Thoracic aorta (tissue), 2 donors: Measurements from ENCODE around the gene CELA3A. TPM values are rescaled to one million over a fixed set of nuclear protein-coding genes. Genes with fewer than 3 reads are reported as not detected.

ENCODE experiments used
- ATAC-seq: fragments of 150-250 bp; one replicate; pipeline ENCODE4 v1.8.0; 2017; ENCODE audit warnings: low read depth; ENCODE audit not compliant: insufficient number of reproducible peaks, low FRiP score
- DNase-seq: peaks from one replicate; pipeline ENCODE4 v3.0.0-alpha.2; 2020; ENCODE audit warnings: low spot score
- H3K27ac ChIP-seq, 2 donors: fragments of 200-600 bp; sonication (generic); 1 replicate in 1 of 2; 2 replicates in 1 of 2; pipeline ENCODE4 v1.5.1; 2016; ENCODE audit warnings: mild to moderate bottlenecking in 2 of 2, moderate library complexity in 2 of 2
- H3K27me3 ChIP-seq: fragments of 200-600 bp; sonication (generic); replicated peaks from 2 replicates; pipeline ENCODE4 v1.6.0; 2016; ENCODE audit warnings: mild to moderate bottlenecking; ENCODE audit not compliant: insufficient read depth
- H3K36me3 ChIP-seq: fragments of 200-600 bp; sonication (generic); one replicate; pipeline ENCODE4 v1.5.1; 2016
- H3K4me1 ChIP-seq, 2 donors: fragments of 200-600 bp; sonication (generic); 1 replicate in 1 of 2; 2 replicates in 1 of 2; pipeline versions ENCODE4 v1.5.1 to v1.6.0; 2016; ENCODE audit warnings: low read depth in 2 of 2, mild to moderate bottlenecking in 1 of 2; ENCODE audit not compliant: control insufficient read depth in 1 of 2
- H3K4me3 ChIP-seq: fragments of 200-600 bp; sonication (generic); 2 replicates; pipeline ENCODE4 v1.5.1; 2016; ENCODE audit warnings: mild to moderate bottlenecking
- H3K9me3 ChIP-seq: fragments of 200-600 bp; sonication (generic); 2 replicates; pipeline ENCODE4 v1.5.1; 2016
- CTCF ChIP-seq: fragments of 200-600 bp; sonication (generic); IDR thresholded peaks from one replicate; pipeline ENCODE4 v1.5.1; 2019; ENCODE audit warnings: antibody characterized with exemption
- total RNA-seq, 2 donors: library from RNA; depleted of rRNA; stranded (reverse); fragments of >200 nt; gene quantifications; one replicate each; pipeline versions ENCODE4 v1.1.0 to v1.2.3, GENCODE V29; 2016

Gene CELA3A
- total RNA-seq, 2 donors from 2014 or later: 2.0 to 6.6 TPM

DNA sequence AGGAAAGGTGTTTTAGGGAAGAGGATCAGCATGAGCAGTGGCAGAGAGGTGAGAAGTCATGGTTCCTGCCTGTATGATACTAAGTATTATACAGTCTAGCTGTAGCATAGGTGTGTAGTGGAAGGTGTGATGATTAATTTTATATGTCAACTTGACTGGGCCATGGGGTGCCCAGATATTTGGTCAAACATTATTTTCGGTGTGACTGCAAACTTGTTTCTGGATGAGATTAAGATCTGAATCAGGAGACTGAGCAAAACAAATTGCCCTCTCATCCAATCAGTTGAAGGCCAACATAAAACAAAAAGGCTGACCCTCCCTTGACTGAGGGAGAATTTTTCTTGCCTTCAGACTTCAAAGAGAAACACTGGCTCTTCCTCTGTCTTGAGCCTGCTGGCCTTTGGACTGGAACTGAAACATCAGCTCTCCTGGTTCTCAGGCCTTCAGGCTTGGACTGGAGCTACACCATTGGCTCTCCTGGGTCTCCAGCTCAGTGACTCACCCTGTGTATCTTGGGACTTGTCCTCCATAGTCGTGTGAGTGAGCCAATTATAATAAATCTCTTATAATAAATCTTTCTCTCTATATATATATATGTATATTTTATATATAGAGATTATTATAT, 44.3 kb downstream of the CELA3A start:
- Histone ChIP-seq H3K4me1 (no peaks in the 10 kb centered on the region), H3K27ac (no peak overlapping the region), H3K9me3 (no peaks in the 10 kb centered on the region), H3K36me3 (no peaks in the 10 kb centered on the region), H3K4me3 (no peak overlapping the region), H3K27me3 (no peaks in the 10 kb centered on the region)
- ATAC-seq: no peak
- no peak for TF ChIP-seq CTCF
- DNase-seq: no peak

DNA sequence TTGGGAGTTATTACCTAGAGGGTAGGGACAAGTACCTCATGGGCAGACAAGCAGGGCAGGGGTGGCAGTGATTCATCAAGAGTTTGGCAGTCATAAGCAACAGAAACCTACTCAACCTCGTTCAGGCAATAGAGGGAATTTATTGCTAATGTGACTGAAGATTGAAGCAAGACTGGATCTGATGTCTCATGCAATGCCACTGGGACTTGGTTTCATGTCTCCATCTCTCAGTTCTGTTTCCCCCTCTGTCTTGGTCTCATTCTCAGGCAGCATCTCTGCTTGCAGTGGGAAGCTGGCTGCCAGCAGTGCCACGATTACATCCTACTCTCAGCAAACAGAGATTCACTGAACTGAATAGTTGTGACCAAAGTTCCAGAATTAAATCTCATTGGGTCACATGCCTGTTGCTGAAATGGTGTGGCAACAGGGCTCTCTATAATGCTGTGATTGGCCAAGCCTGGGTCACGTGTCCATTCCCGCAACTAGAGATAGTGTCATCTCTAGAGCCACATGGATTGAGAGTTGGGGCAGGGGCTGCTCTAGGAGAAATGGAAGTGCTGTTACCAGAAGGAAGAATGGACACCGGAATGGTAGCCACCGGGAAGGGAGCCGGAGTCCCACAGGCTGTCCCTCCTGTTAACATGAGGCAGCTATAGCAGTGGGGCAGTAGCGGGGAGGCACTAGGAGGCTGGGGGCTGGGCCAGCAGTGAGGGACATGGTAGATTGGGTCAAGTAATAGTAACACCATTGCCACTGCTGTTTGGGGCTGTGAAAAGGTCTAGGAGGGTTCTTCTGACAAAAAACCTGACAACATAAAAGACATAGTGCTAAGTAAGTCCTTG, 47.1 kb downstream of the CELA3A start:
- Histone ChIP-seq H3K36me3 (no peaks in the 10 kb centered on the region), H3K9me3 (no peaks in the 10 kb centered on the region), H3K4me1 (no peaks in the 10 kb centered on the region), H3K4me3 (no peak overlapping the region), H3K27me3 (no peaks in the 10 kb centered on the region), H3K27ac (no peak overlapping the region)
- DNase-seq (no peak), ATAC-seq (no peak)
- no peak for TF ChIP-seq CTCF

DNA sequence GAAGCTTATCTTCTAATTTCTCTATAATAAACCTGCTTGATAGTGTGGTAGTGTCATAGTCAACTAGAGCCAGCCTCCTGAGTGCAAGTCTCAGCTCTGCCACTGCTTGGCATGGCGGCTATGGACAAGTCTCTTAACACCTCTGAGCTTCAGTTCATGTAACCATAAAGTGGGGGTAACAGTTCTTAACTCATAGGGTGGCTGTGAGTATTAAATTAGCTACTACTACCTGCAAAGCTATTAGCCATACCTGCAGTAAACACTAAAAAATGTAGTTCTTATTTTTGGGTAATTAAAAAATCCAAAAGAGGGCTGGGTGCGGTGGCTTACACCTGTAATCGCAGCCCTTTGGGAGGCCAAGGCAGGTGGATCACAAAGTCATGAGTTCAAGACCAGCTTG, 48.9 kb downstream of the CELA3A start:
- peaks cover 12 to 14% of the 10 kb centered on the region in 2 donors for H3K4me1 ChIP-seq
- H3K27me3 ChIP-seq: no peaks in the 10 kb centered on the region
- H3K4me3 ChIP-seq: no peak overlapping the region
- H3K9me3 ChIP-seq: no peaks in the 10 kb centered on the region
- ATAC-seq (no peak), DNase-seq (no peak)
- TF ChIP-seq CTCF: no peak
- no peak overlapping the region for H3K27ac ChIP-seq
- H3K36me3 ChIP-seq: no peaks in the 10 kb centered on the region

GRCh38 chr1:22051607-22052114, 50.2 kb downstream of the CELA3A start:
- no peak overlapping the region for H3K4me3 ChIP-seq
- DNase-seq (no peak), ATAC-seq (no peak)
- H3K9me3 ChIP-seq: no peaks in the 10 kb centered on the region
- no peak for TF ChIP-seq CTCF
- peaks cover 24 to 27% of the 10 kb centered on the region in 2 donors for H3K4me1 ChIP-seq
- no peaks in the 10 kb centered on the region for H3K27me3 ChIP-seq
- H3K36me3 ChIP-seq: no peaks in the 10 kb centered on the region
- no peak overlapping the region for H3K27ac ChIP-seq
